Natural killer cell (primary cell): ENCODE data around the gene DHRS4. TPM values are rescaled to one million over a fixed set of nuclear protein-coding genes. Genes with fewer than 3 reads are reported as not detected.

ENCODE experiments used
- ATAC-seq, 3 donors: fragments of 150-1000 bp in 2 of 3; fragments of 200-7000 bp in 1 of 3; cut with Tn5 transposase; 1 replicate in 1 of 3; 2 replicates in 2 of 3; pipeline ENCODE4 v1.10.0; 2021; ENCODE audit warnings: mild to moderate bottlenecking in 2 of 3, moderate library complexity in 2 of 3
- DNase-seq, 2 donors: peaks; one replicate each; pipeline versions ENCODE4 v3.0.0 to v3.0.0-alpha.2; 2013 to 2021; ENCODE audit warnings: mixed read lengths in 1 of 2
- H3K27ac ChIP-seq: one replicate; pipeline ENCODE4 v1.5.1; 2013; ENCODE audit warnings: mild to moderate bottlenecking, low read length
- H3K27me3 ChIP-seq: one replicate; pipeline ENCODE4 v1.6.1; 2013; ENCODE audit warnings: low read length; ENCODE audit not compliant: control insufficient read depth, insufficient read depth
- H3K36me3 ChIP-seq: one replicate; pipeline ENCODE4 v1.6.1; 2013; ENCODE audit warnings: low read length; ENCODE audit not compliant: control insufficient read depth, insufficient read depth
- H3K4me1 ChIP-seq: one replicate; pipeline ENCODE4 v1.6.1; 2013; ENCODE audit warnings: low read length; ENCODE audit not compliant: control insufficient read depth, insufficient read depth
- H3K4me3 ChIP-seq: one replicate; pipeline ENCODE4 v1.5.1; 2013; ENCODE audit warnings: low read length
- H3K9me3 ChIP-seq: one replicate; pipeline ENCODE4 v1.6.1; 2013; ENCODE audit warnings: low read length; ENCODE audit not compliant: control insufficient read depth, insufficient read depth
- H3K27ac Mint-ChIP-seq, 2 donors: one replicate each; pipeline ENCODE4 v1.8.0; 2022; ENCODE audit warnings: mild to moderate bottlenecking in 2 of 2, mixed read lengths in 2 of 2, moderate library complexity in 1 of 2
- H3K27me3 Mint-ChIP-seq, 2 donors: one replicate each; pipeline ENCODE4 v1.8.0; 2022; ENCODE audit warnings: low read depth in 2 of 2, mixed read lengths in 2 of 2
- H3K36me3 Mint-ChIP-seq: one replicate; pipeline ENCODE4 v1.8.0; 2022; ENCODE audit warnings: mixed read lengths
- H3K4me1 Mint-ChIP-seq, 2 donors: one replicate each; pipeline ENCODE4 v1.8.0; 2022; ENCODE audit warnings: mixed read lengths in 2 of 2
- H3K4me3 Mint-ChIP-seq: one replicate; pipeline ENCODE4 v1.8.0; 2022; ENCODE audit warnings: mild to moderate bottlenecking, moderate library complexity, mixed read lengths
- H3K9me3 Mint-ChIP-seq, 2 donors: one replicate each; pipeline ENCODE4 v1.8.0; 2022; ENCODE audit warnings: mixed read lengths in 2 of 2
- WGBS: methylation state at CpG from one replicate; pipeline ENCODE4 v1.1.7; 2013; ENCODE audit warnings: missing lambda C conversion rate; ENCODE audit not compliant: insufficient coverage; 5-methylcytosine and 5-hydroxymethylcytosine counted together
- intact Hi-C: fragments of 100-400 bp; cut with micrococcal nuclease; formaldehyde crosslinking; loops from one replicate; pipeline ENCODE4 v1.14.2; 2022
- total RNA-seq, 4 donors: library from RNA; stranded (reverse); fragments of 120-200 nt in 1 of 4; gene quantifications; one replicate each; pipeline versions ENCODE4 v1.2.3 to v1.2.4, GENCODE V29; 2013 to 2022
- TF ChIP-seq, protein P1 (sequence below): fragments of 200-600 bp; IDR thresholded peaks from one replicate; pipeline ENCODE4 v1.8.0; 2022; ENCODE audit warnings: antibody characterized with exemption

The DHRS4 gene
- total RNA-seq, 3 donors from 2014 or later (not counting 1 experiment from before 2014, with no cell fraction given), result 7.5 to 10.1 (median 9.9) TPM

DNA sequence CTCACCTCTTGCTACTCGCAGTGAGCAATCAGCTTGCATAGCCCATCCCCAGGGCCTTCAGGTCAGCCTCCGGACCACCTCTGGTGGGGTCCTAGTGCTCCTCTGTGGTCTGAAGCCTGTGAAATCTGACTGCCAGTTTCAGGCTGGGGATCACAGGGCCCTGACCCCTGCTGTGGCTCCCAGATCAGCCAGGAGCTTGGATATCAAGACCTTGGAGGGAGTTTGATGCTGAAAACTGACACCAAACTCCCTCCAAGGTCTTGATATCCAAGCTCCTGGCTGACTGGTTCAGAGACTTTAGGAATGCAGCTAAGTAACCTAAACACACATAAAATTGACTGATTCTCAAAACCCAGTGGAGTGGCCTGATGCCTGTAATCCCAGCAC, 19.8 kb upstream of the DHRS4 start:
- TF ChIP-seq, protein P1, sequence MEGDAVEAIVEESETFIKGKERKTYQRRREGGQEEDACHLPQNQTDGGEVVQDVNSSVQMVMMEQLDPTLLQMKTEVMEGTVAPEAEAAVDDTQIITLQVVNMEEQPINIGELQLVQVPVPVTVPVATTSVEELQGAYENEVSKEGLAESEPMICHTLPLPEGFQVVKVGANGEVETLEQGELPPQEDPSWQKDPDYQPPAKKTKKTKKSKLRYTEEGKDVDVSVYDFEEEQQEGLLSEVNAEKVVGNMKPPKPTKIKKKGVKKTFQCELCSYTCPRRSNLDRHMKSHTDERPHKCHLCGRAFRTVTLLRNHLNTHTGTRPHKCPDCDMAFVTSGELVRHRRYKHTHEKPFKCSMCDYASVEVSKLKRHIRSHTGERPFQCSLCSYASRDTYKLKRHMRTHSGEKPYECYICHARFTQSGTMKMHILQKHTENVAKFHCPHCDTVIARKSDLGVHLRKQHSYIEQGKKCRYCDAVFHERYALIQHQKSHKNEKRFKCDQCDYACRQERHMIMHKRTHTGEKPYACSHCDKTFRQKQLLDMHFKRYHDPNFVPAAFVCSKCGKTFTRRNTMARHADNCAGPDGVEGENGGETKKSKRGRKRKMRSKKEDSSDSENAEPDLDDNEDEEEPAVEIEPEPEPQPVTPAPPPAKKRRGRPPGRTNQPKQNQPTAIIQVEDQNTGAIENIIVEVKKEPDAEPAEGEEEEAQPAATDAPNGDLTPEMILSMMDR, result no peak
- Mint-ChIP-seq H3K4me3 (no peak overlapping the region), H3K9me3 (no peaks in the 10 kb centered on the region), H3K27ac (no peak overlapping the region), H3K36me3 (no peaks in the 10 kb centered on the region), H3K4me1 (no peaks in the 10 kb centered on the region), H3K27me3 (no peaks in the 10 kb centered on the region)
- WGBS, result 89% methylated on average over 2 of the region's 2 CpGs
- Histone ChIP-seq H3K4me3 (no peak overlapping the region), H3K4me1 (no peaks in the 10 kb centered on the region), H3K9me3 (no peaks in the 10 kb centered on the region), H3K27ac (no peak overlapping the region), H3K27me3 (no peaks in the 10 kb centered on the region), H3K36me3 (no peaks in the 10 kb centered on the region)
- DNase-seq, result no peak
- ATAC-seq, result no peak
- intact Hi-C loops, result no loop called here

GRCh38 chr14:23935158-23935557, 18.4 kb upstream of the DHRS4 start:
- no peak overlapping the region for H3K27ac ChIP-seq
- Mint-ChIP-seq H3K4me3 (no peak overlapping the region), H3K36me3 (no peaks in the 10 kb centered on the region), H3K27me3 (no peaks in the 10 kb centered on the region), H3K27ac (no peak overlapping the region), H3K9me3 (no peaks in the 10 kb centered on the region), H3K4me1 (no peaks in the 10 kb centered on the region)
- H3K36me3 ChIP-seq, result no peaks in the 10 kb centered on the region
- no peaks in the 10 kb centered on the region for H3K9me3 ChIP-seq
- H3K4me3 ChIP-seq, result no peak overlapping the region
- TF ChIP-seq, protein P1, result no peak
- intact Hi-C loops, result no loop called here
- H3K4me1 ChIP-seq, result no peaks in the 10 kb centered on the region
- ATAC-seq (no peak), DNase-seq (no peak)
- 90% methylated on average over 1 of the region's 1 CpG for WGBS
- H3K27me3 ChIP-seq, result no peaks in the 10 kb centered on the region

GRCh38 chr14:23936084-23936829, 17.3 kb upstream of the DHRS4 start:
- Histone ChIP-seq H3K36me3 (peaks cover 5% of the 10 kb centered on the region), H3K4me3 (no peak overlapping the region), H3K27me3 (no peaks in the 10 kb centered on the region), H3K27ac (no peak overlapping the region), H3K4me1 (no peaks in the 10 kb centered on the region), H3K9me3 (no peaks in the 10 kb centered on the region)
- TF ChIP-seq, protein P1, result no peak
- Mint-ChIP-seq H3K36me3 (no peaks in the 10 kb centered on the region), H3K4me3 (no peak overlapping the region), H3K27me3 (no peaks in the 10 kb centered on the region), H3K4me1 (peaks cover 0 to 4% of the 10 kb centered on the region in 2 donors), H3K27ac (no peak overlapping the region), H3K9me3 (no peaks in the 10 kb centered on the region)
- 88% methylated on average over 6 of the region's 7 CpGs for WGBS
- intact Hi-C loops, result no loop called here
- DNase-seq (no peak), ATAC-seq (no peak)

GRCh38 chr14:23937203-23937602, 16.4 kb upstream of the DHRS4 start:
- Histone ChIP-seq H3K4me3 (no peak overlapping the region), H3K4me1 (no peaks in the 10 kb centered on the region), H3K27ac (no peak overlapping the region), H3K36me3 (peaks cover 7% of the 10 kb centered on the region), H3K27me3 (no peaks in the 10 kb centered on the region), H3K9me3 (no peaks in the 10 kb centered on the region)
- H3K27ac Mint-ChIP-seq, result no peak overlapping the region
- DNase-seq (no peak), ATAC-seq (no peak)
- H3K4me3 Mint-ChIP-seq, result no peak overlapping the region
- peaks cover 0 to 4% of the 10 kb centered on the region in 2 donors for H3K4me1 Mint-ChIP-seq
- no peaks in the 10 kb centered on the region for H3K36me3 Mint-ChIP-seq
- intact Hi-C loops, result no loop called here
- H3K9me3 Mint-ChIP-seq, result no peaks in the 10 kb centered on the region
- TF ChIP-seq, protein P1, result no peak
- WGBS, result 94% methylated on average over 2 of the region's 2 CpGs
- H3K27me3 Mint-ChIP-seq, result no peaks in the 10 kb centered on the region
